Cardiac septum (tissue), 1 donor: ENCODE data around the gene HELZ. TPM values are rescaled to one million over a fixed set of nuclear protein-coding genes. Genes with fewer than 3 reads are reported as not detected.
"Not testable (repeated sequence)": the region's sequence is repeated elsewhere in the genome, so short reads cannot be mapped to it uniquely, and the experiment has no call there.

Source experiments
- DNase-seq: peaks from one replicate; pipeline ENCODE4 v3.0.0-alpha.2; 2020; ENCODE audit warnings: low spot score
- intact Hi-C: fragments of 100-400 bp; cut with DNase I; formaldehyde crosslinking; loops from one replicate; pipeline ENCODE4 v1.14.0; 2022
- total RNA-seq: library from RNA; stranded (reverse); fragmentation: NEBNext Ultra II Directional; extraction: Animal tissue kit (Norgen Biotek cat#: 25700); gene quantifications from one replicate; pipeline ENCODE4 v1.2.1, GENCODE V29; 2021
- donor health status: DM: no; HTN: no; CAD: no.

Gene HELZ
- total RNA-seq, 1 donor from 2014 or later = 42.6 TPM

- intact Hi-C loops = no loop called here
- no peak for DNase-seq
These were observed 83.4 kb downstream of the HELZ start for GRCh38 chr17:67161573-67161972.

GRCh38 chr17:67160791-67161190 lies 84.2 kb downstream of the HELZ start:
- intact Hi-C loops = no loop called here

GRCh38 chr17:67157732-67158639 lies 87.0 kb downstream of the HELZ start:
- intact Hi-C loops = no loop called here
- no peak for DNase-seq

More at GRCh38 chr17:67160791-67161190, 84.2 kb downstream of the HELZ start:
- DNase-seq = no peak

- intact Hi-C loops = no loop called here
These were observed 88.5 kb downstream of the HELZ start for GRCh38 chr17:67156269-67157199.

GRCh38 chr17:67152824-67153223 lies 92.2 kb downstream of the HELZ start:
- no peak for DNase-seq
- intact Hi-C loops = no loop called here

More at GRCh38 chr17:67156269-67157199, 88.5 kb downstream of the HELZ start:
- no peak for DNase-seq

GRCh38 chr17:67151717-67152116 lies 93.3 kb downstream of the HELZ start:
- intact Hi-C loops = no loop called here
- DNase-seq = no peak

GRCh38 chr17:67150826-67151225 lies 94.2 kb downstream of the HELZ start:
- intact Hi-C loops = no loop called here

GRCh38 chr17:67148352-67148751 lies 96.6 kb downstream of the HELZ start:
- intact Hi-C loops = no loop called here
- no peak for DNase-seq

More at GRCh38 chr17:67150826-67151225, 94.2 kb downstream of the HELZ start:
- DNase-seq = no peak

GRCh38 chr17:67145183-67145805 lies 99.7 kb downstream of the HELZ start:
- intact Hi-C loops = no loop called here
- DNase-seq = no peak

- DNase-seq = no peak
- intact Hi-C loops = no loop called here
These were observed 101.7 kb downstream of the HELZ start for GRCh38 chr17:67143318-67143717.

GRCh38 chr17:67142030-67142429 lies 103.0 kb downstream of the HELZ start:
- DNase-seq, intact Hi-C loops: not testable (repeated sequence)

GRCh38 chr17:67139784-67140665 lies 105.0 kb downstream of the HELZ start:
- intact Hi-C loops = no loop called here

GRCh38 chr17:67139289-67139688 lies 105.7 kb downstream of the HELZ start:
- DNase-seq = no peak
- intact Hi-C loops = no loop called here

More at GRCh38 chr17:67139784-67140665, 105.0 kb downstream of the HELZ start:
- no peak for DNase-seq

- DNase-seq = no peak
- intact Hi-C loops = no loop called here
These were observed 106.6 kb downstream of the HELZ start for GRCh38 chr17:67138392-67138791.

- intact Hi-C loops = no loop called here
- DNase-seq = no peak
These were observed 107.1 kb downstream of the HELZ start for GRCh38 chr17:67137860-67138259.

- intact Hi-C loops = no loop called here
- no peak for DNase-seq
These were observed 108.0 kb downstream of the HELZ start for GRCh38 chr17:67137026-67137370.

GRCh38 chr17:67136191-67137025 lies 108.6 kb downstream of the HELZ start:
- DNase-seq = no peak
- intact Hi-C loops = no loop called here

GRCh38 chr17:67133161-67133560 lies 111.8 kb downstream of the HELZ start:
- DNase-seq = no peak
- intact Hi-C loops = no loop called here
